Activated CD4-positive, alpha-beta T cell treated with anti-CD3 and anti-CD28 coated beads, Interleukin-2, amount 10 ng/mL, durations not matched to agents 24 days and 14 days (primary cell): ENCODE measurements around the gene NARF. TPM values are rescaled to one million over a fixed set of nuclear protein-coding genes. Genes with fewer than 3 reads are reported as not detected.
A peak's percentile ranks its signal among the peaks of the same experiment; 100 is the strongest.

Experiments
- DNase-seq: peaks from one replicate; pipeline ENCODE4 v3.0.0; 2022
- H3K27ac Mint-ChIP-seq: one replicate; pipeline ENCODE4 v1.8.0; 2022; ENCODE audit warnings: mild to moderate bottlenecking, mixed read lengths
- H3K27me3 Mint-ChIP-seq: one replicate; pipeline ENCODE4 v1.8.0; 2022; ENCODE audit warnings: mixed read lengths
- H3K36me3 Mint-ChIP-seq: one replicate; pipeline ENCODE4 v1.8.0; 2022; ENCODE audit warnings: low read depth, mild to moderate bottlenecking, mixed read lengths
- H3K4me1 Mint-ChIP-seq: one replicate; pipeline ENCODE4 v1.8.0; 2021; ENCODE audit warnings: mixed read lengths
- H3K4me3 Mint-ChIP-seq: one replicate; pipeline ENCODE4 v1.8.0; 2022; ENCODE audit warnings: mild to moderate bottlenecking, moderate library complexity, mixed read lengths
- H3K9me3 Mint-ChIP-seq: one replicate; pipeline ENCODE4 v1.8.0; 2021; ENCODE audit warnings: mixed read lengths
- intact Hi-C: fragments of 100-400 bp; cut with micrococcal nuclease; formaldehyde crosslinking; loops from one replicate; pipeline ENCODE4 v1.15.1; 2023
- total RNA-seq: library from RNA; stranded (reverse); gene quantifications from 2 replicates; pipeline ENCODE4 v1.2.3, GENCODE V29; 2022

Gene NARF
- total RNA-seq, 1 donor from 2014 or later: 101 TPM

DNA sequence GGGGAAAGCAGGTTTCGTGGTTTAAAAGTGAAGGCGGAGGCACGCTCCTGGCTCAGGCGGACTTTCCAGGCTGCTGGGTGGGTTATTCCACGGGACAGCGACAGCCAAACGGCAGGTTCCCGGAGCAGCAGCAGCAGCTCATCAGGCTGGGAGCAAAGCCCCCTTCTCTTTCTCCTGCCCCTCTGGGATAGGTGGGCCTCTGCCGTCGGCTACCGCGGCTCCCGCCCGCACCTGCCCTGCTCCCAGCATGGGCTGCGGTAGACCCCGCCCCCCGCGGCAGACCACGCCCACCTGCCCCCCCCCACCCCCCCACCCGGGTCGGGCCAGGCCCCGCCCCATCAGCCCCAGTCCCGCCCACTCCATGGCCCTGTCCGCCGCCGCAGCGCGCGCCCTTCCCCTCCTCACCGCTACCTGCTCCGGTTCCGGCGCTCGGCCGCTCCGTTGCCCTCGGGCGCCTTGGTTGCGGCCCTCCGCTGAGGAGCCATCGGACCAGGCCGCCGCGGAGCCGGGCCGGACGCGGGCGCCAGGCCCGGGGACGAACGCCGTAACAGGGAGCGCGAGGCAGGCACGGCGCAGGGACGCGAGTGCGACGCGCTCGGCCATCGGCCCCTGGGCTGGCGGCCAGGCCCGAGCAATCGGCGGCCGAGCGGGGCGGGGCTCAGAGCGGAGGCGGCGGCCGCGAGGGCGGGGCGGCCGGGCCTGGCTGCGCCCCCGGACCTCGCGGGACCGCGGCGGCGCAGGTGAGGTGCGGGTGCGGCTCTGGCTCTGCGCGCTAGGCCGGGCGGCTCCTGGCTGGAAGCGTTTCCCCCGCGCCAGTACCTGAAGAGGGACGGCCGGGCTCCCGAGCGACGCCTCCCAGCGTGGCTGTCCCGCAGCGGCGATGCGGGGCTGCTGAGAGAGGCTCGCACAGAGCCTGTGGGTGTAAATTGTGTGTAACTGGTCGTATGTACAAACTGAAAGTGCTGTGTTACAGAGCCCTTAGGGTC, 40.2 kb upstream of the NARF start, which contains the start of the genes HEXD and OGFOD3:
HEXD (plus strand) TSS at position 347 of the 986 bp plus-strand sequence. CDS start 1,453 bp downstream, outside the sequence.
OGFOD3 (minus strand) TSS at position 586 of the 986 bp plus-strand sequence; CDS start at position 485, 101 bp downstream.
- Mint-ChIP-seq H3K27ac (peak within 1 kb of the TSS; percentile 90), H3K36me3 (peaks cover 40% of the 10 kb centered on the region), H3K9me3 (no peaks in the 10 kb centered on the region), H3K4me3 (peak within 1 kb of the TSS; percentile 83), H3K27me3 (no peaks in the 10 kb centered on the region), H3K4me1 (peaks cover 22% of the 10 kb centered on the region)
- peak; percentile 97 for DNase-seq
- intact Hi-C loops: loop anchor here (1.0 to 10.0 kb wide), 2 partner anchors 31 to 183 kb away; no protein-coding TSS in a partner anchor

DNA sequence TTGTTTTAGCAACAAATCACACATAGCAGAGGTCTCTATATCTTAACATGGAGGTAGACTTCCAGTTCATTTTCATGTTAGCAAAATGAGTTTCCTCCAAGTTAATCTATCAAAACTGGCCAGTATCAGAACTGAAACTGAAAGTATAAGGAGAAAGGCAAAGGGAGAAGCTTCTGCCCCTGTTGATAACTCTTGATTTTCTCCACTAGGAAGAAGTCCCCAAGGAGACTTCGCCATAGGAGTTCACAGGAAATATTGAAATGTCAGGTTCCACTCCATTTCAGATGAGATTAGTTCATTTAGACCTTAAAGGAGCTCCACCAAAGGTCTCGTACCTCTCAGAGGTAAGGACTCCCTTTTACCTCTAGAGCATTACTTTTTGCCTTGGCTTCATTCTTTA, 39.0 kb upstream of the NARF start:
- Mint-ChIP-seq H3K27ac (peak overlapping the region; percentile 90), H3K4me1 (peaks cover 19% of the 10 kb centered on the region), H3K9me3 (no peaks in the 10 kb centered on the region), H3K27me3 (no peaks in the 10 kb centered on the region), H3K36me3 (peaks cover 40% of the 10 kb centered on the region), H3K4me3 (peak overlapping the region; percentile 83)
- intact Hi-C loops: loop anchor here (10.0 kb wide), 1 partner anchor 185 kb away; no protein-coding TSS in a partner anchor
- DNase-seq: peak; percentile 69

DNA sequence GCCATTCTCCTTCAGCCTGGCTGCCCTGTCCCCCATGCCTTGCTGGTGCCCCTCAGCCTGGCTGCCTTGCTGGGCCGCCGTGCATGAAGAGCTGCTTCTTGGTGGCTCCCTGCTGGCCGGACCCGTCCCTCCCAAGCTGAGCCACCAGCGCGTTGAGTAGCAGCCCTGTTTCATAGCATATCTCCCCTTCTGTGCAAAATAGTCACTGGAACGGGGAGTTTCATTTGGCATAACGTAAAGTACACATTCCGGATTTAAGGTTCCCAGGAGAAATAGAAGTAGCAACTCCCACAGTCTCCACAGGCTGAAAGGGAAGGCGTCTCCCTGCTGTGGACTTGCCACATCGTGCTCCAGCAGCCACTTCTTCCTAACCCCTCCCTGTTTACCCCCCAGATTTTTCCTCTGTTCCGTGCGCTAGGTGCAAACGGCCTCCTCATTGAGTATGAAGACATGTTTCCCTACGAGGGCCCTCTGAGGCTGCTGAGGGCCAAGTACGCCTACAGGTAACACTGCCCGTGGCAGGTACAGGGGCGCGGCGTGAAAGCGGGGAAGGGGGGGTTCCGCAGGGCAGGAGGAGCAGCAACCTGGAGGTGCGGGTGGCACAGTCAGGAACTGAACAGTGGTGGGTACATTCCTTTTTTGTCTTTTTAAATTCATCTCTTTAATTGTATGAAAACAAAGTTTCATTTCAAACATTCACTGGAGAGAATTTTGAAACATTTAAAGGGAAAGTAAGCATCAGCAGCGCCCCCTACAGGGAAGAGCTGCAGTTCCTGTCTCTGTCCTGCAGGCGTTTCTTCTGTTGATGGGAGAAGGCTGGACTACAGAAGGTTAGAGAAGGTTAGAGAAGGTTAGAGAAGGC, 34.3 kb upstream of the NARF start:
- Mint-ChIP-seq H3K27ac (peak overlapping the region; percentile 30), H3K9me3 (no peaks in the 10 kb centered on the region), H3K27me3 (no peaks in the 10 kb centered on the region), H3K36me3 (peaks cover 49% of the 10 kb centered on the region), H3K4me1 (peaks cover 21% of the 10 kb centered on the region), H3K4me3 (no peak overlapping the region)
- intact Hi-C loops: no loop called here
- peak; percentile 88 for DNase-seq

DNA sequence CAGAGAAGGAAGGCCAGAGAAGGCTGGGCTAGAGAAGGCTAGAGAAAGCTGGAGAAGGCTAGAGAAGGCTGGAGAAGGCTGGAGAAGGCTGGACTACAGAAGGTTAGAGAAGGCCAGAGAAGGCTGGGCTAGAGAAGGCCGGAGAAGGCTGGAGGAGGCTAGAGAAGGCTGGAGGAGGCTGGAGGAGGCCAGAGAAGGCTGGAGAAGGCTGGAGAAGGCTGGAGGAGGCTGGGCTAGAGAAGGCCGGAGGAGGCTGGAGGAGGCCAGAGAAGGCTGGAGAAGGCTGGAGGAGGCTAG, 33.7 kb upstream of the NARF start:
- H3K27me3 Mint-ChIP-seq: no peaks in the 10 kb centered on the region
- H3K27ac Mint-ChIP-seq: peak overlapping the region; percentile 30
- intact Hi-C loops: no loop called here
- no peaks in the 10 kb centered on the region for H3K9me3 Mint-ChIP-seq
- peaks cover 52% of the 10 kb centered on the region for H3K36me3 Mint-ChIP-seq
- no peak overlapping the region for H3K4me3 Mint-ChIP-seq
- peaks cover 21% of the 10 kb centered on the region for H3K4me1 Mint-ChIP-seq
- no peak for DNase-seq

DNA sequence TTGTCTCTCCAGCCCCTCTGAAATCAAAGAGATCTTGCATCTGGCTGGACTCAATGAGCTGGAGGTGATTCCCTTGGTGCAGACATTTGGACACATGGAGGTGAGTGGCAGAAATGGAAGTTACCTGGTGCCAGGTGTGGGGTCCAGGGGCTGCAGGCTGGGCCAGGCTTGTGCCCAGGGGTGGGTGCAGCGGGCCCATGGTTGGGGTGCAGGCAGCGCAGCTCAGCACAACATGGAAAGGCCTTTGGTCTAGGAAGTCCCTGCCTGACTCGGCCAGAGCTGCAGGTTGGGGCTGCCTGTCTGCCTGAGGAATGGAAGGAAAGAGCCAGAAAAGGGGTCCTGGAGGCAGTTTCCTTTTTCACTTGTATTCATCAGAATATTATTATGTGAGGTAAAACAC, 30.0 kb upstream of the NARF start:
- no peaks in the 10 kb centered on the region for H3K9me3 Mint-ChIP-seq
- peaks cover 19% of the 10 kb centered on the region for H3K4me1 Mint-ChIP-seq
- intact Hi-C loops: no loop called here
- no peaks in the 10 kb centered on the region for H3K27me3 Mint-ChIP-seq
- DNase-seq: no peak
- no peak overlapping the region for H3K4me3 Mint-ChIP-seq
- H3K36me3 Mint-ChIP-seq: peaks cover 31% of the 10 kb centered on the region
- no peak overlapping the region for H3K27ac Mint-ChIP-seq

DNA sequence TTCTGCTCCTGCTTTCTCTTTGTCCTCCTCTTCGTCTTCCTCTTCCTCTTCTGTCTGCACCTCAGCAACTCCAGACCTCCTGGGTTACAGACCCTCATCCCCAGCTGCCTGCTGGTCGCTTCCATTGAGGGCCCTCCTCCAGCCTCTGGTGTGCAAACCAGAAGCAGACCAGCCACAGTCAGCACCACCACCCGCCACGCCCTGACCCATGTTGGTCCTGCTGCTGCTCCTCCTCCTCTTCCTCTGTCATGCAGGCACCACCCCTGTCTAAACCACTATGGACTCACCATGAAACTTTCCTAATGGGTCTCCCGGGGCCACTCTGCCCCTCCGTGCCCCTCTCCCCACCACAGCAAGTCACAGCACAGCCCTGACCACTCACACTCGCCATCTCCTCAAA, 28.7 kb upstream of the NARF start:
- peaks cover 27% of the 10 kb centered on the region for H3K36me3 Mint-ChIP-seq
- peaks cover 20% of the 10 kb centered on the region for H3K4me1 Mint-ChIP-seq
- H3K27me3 Mint-ChIP-seq: no peaks in the 10 kb centered on the region
- intact Hi-C loops: no loop called here
- H3K4me3 Mint-ChIP-seq: peak overlapping the region; percentile 51
- no peaks in the 10 kb centered on the region for H3K9me3 Mint-ChIP-seq
- DNase-seq: no peak
- H3K27ac Mint-ChIP-seq: no peak overlapping the region

DNA sequence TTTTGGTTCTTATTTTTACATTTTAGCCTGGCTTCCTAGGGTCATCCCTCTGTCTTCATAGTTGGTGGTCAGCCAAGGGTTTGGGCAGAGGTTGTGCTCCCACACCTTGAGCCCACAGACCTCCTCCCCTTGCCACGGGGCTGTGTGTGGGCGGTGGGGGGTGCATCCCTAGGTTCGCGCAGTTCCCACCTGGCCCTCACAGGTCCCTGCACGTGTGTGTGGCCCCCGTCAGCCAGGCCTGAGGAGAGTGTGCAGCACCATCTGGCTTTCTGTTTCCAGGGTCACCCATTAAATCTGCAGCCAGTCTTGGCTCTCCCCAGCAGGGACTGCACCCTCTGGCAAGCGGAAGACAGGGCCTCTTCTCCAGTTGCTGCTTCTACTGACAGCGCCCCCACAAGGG, 26.5 kb upstream of the NARF start:
- Mint-ChIP-seq H3K4me1 (peaks cover 18% of the 10 kb centered on the region), H3K27me3 (no peaks in the 10 kb centered on the region), H3K36me3 (peaks cover 22% of the 10 kb centered on the region), H3K27ac (no peak overlapping the region), H3K4me3 (no peak overlapping the region), H3K9me3 (no peaks in the 10 kb centered on the region)
- DNase-seq: no peak
- intact Hi-C loops: no loop called here

DNA sequence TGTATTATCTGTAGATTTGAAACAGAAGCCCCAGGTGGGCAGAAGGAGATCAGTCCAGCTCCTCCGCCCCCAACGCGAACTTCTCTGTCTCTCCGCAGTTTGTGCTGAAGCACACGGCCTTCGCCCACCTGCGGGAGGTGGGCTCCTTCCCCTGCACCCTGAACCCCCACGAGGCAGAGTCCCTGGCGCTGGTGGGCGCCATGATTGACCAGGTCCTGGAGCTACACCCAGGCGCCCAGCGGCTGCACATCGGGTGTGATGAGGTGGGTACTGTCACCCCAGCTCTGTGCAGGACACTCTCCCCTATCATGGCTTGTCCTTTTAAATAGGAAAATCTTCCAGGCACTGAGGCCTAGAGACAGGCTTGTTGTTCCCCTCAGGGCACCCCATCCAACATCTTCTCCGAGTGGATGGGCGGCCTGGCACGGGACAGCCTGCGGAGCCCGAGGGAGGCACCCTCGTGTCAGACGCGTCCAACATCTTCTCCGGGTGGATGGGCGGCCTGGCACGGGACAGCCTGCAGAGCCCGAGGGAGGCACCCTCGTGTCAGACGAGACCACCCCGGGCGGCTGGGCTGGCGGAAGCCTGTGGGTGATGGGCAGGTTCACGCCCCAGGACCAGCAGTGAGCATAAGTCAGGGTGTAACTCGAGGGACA, 24.9 kb upstream of the NARF start:
- peaks cover 17% of the 10 kb centered on the region for H3K36me3 Mint-ChIP-seq
- no peaks in the 10 kb centered on the region for H3K27me3 Mint-ChIP-seq
- H3K4me3 Mint-ChIP-seq: no peak overlapping the region
- H3K27ac Mint-ChIP-seq: no peak overlapping the region
- peaks cover 14% of the 10 kb centered on the region for H3K4me1 Mint-ChIP-seq
- no peak for DNase-seq
- intact Hi-C loops: no loop called here
- H3K9me3 Mint-ChIP-seq: no peaks in the 10 kb centered on the region

GRCh38 chr17:82434216-82434565, 24.4 kb upstream of the NARF start:
- DNase-seq: peak; percentile 80
- intact Hi-C loops: no loop called here
- H3K27ac Mint-ChIP-seq: no peak overlapping the region

DNA sequence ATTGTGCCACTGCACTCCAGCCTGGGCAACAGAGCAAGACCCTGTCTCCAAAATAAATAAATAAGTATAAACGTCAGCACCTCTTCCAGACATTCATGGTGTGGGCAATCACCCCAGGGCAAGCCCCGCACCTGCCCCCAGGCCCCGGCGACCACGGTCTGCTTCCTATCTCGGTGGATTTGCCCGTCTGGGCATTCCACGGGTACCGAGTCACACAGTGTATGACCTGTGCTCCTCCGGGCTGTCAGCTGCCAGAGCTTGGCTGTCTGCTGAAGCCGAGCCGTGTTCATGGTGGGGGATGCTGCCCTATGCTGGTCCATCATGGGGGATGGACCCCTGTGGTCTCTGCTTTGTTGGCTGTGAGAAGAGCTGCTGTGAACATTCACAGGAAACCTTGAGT, 23.4 kb upstream of the NARF start:
- Mint-ChIP-seq H3K27me3 (no peaks in the 10 kb centered on the region), H3K4me1 (peaks cover 4% of the 10 kb centered on the region), H3K4me3 (no peak overlapping the region), H3K27ac (no peak overlapping the region), H3K36me3 (peaks cover 8% of the 10 kb centered on the region), H3K9me3 (no peaks in the 10 kb centered on the region)
- no peak for DNase-seq
- intact Hi-C loops: no loop called here

More at GRCh38 chr17:82434216-82434565, 24.4 kb upstream of the NARF start:
- Mint-ChIP-seq H3K4me1 (peaks cover 14% of the 10 kb centered on the region), H3K9me3 (no peaks in the 10 kb centered on the region), H3K4me3 (no peak overlapping the region), H3K36me3 (peaks cover 17% of the 10 kb centered on the region), H3K27me3 (no peaks in the 10 kb centered on the region)

GRCh38 chr17:82435601-82436583, 22.6 kb upstream of the NARF start:
- H3K27ac Mint-ChIP-seq: no peak overlapping the region

GRCh38 chr17:82436601-82437324, 21.8 kb upstream of the NARF start:
- no peaks in the 10 kb centered on the region for H3K9me3 Mint-ChIP-seq
- H3K27me3 Mint-ChIP-seq: no peaks in the 10 kb centered on the region
- H3K4me1 Mint-ChIP-seq: peaks cover 3% of the 10 kb centered on the region
- H3K27ac Mint-ChIP-seq: no peak overlapping the region
- intact Hi-C loops: no loop called here
- H3K4me3 Mint-ChIP-seq: no peak overlapping the region
- H3K36me3 Mint-ChIP-seq: peaks cover 7% of the 10 kb centered on the region
- DNase-seq: no peak

More at GRCh38 chr17:82435601-82436583, 22.6 kb upstream of the NARF start:
- no peaks in the 10 kb centered on the region for H3K9me3 Mint-ChIP-seq
- intact Hi-C loops: no loop called here
- H3K27me3 Mint-ChIP-seq: no peaks in the 10 kb centered on the region
- no peak for DNase-seq
- no peak overlapping the region for H3K4me3 Mint-ChIP-seq
- H3K4me1 Mint-ChIP-seq: peaks cover 3% of the 10 kb centered on the region
- H3K36me3 Mint-ChIP-seq: peaks cover 11% of the 10 kb centered on the region
